GM23338 (cell line): Measurements from ENCODE around the gene ELN. TPM values are rescaled to one million over a fixed set of nuclear protein-coding genes. Genes with fewer than 3 reads are reported as not detected.

ENCODE experiments used
- ATAC-seq: fragments of 200-7000 bp; cut with Tn5 transposase; 3 replicates; pipeline ENCODE4 v1.9.1; 2020
- DNase-seq: peaks from one replicate; pipeline ENCODE4 v3.0.0-alpha.2; 2015; ENCODE audit warnings: low spot score
- H2AFZ ChIP-seq: fragments of 200-600 bp; sonication (generic); 2 replicates; pipeline ENCODE4 v1.8.0; 2016; ENCODE audit warnings: antibody characterized with exemption, mild to moderate bottlenecking, moderate library complexity
- H3F3A ChIP-seq: fragments of 200-600 bp; sonication (generic); replicated peaks from 2 replicates; pipeline ENCODE4 v1.8.0; 2017; ENCODE audit warnings: antibody characterized with exemption, mixed run types, low read depth
- H3K27ac ChIP-seq: fragments of 200-600 bp; sonication (generic); 2 replicates; pipeline ENCODE4 v1.6.1; 2016; ENCODE audit warnings: low read depth
- H3K27me3 ChIP-seq: fragments of 200-600 bp; sonication (generic); 2 replicates; pipeline ENCODE4 v1.8.0; 2016; ENCODE audit warnings: mild to moderate bottlenecking, mixed run types, moderate library complexity; ENCODE audit not compliant: insufficient read depth
- H3K36me3 ChIP-seq: fragments of 200-600 bp; sonication (generic); 2 replicates; pipeline ENCODE4 v1.8.0; 2016; ENCODE audit warnings: mild to moderate bottlenecking; ENCODE audit not compliant: insufficient read depth
- H3K4me1 ChIP-seq: fragments of 200-600 bp; sonication (generic); 2 replicates; pipeline ENCODE4 v1.8.0; 2016; ENCODE audit warnings: mild to moderate bottlenecking, moderate library complexity; ENCODE audit not compliant: insufficient read depth
- H3K4me2 ChIP-seq: fragments of 200-600 bp; sonication (generic); 2 replicates; pipeline ENCODE4 v1.7.1; 2017; ENCODE audit warnings: mixed run types
- H3K4me3 ChIP-seq: fragments of 200-600 bp; sonication (generic); 2 replicates; pipeline ENCODE4 v1.6.1; 2016; ENCODE audit warnings: mixed run types
- H3K79me2 ChIP-seq: fragments of 200-600 bp; sonication (generic); replicated peaks from 2 replicates; pipeline ENCODE4 v1.8.0; 2017; ENCODE audit warnings: mild to moderate bottlenecking; ENCODE audit not compliant: insufficient read depth
- H3K9me2 ChIP-seq: fragments of 200-600 bp; sonication (generic); 2 replicates; pipeline ENCODE4 v1.8.0; 2017; ENCODE audit not compliant: insufficient read depth
- H4K20me1 ChIP-seq: fragments of 200-600 bp; sonication (generic); replicated peaks from 2 replicates; pipeline ENCODE4 v1.8.0; 2017; ENCODE audit warnings: mild to moderate bottlenecking; ENCODE audit not compliant: insufficient read depth
- H3K27ac Mint-ChIP-seq: 2 replicates; pipeline ENCODE4 v1.8.0; 2020; ENCODE audit warnings: inconsistent platforms, mild to moderate bottlenecking, moderate library complexity, mixed read lengths
- H3K27me3 Mint-ChIP-seq: 3 replicates; pipeline ENCODE4 v1.8.0; 2022; ENCODE audit warnings: low read depth, mild to moderate bottlenecking, moderate library complexity, mixed read lengths, inconsistent platforms; ENCODE audit not compliant: insufficient read depth, poor library complexity
- H3K36me3 Mint-ChIP-seq: 3 replicates; pipeline ENCODE4 v1.8.0; 2021; ENCODE audit warnings: low read depth, mild to moderate bottlenecking, inconsistent platforms, moderate library complexity, mixed read lengths
- H3K4me1 Mint-ChIP-seq: 3 replicates; pipeline ENCODE4 v1.8.0; 2020; ENCODE audit warnings: mild to moderate bottlenecking, inconsistent platforms, mixed read lengths
- H3K4me3 Mint-ChIP-seq: 3 replicates; pipeline ENCODE4 v1.8.0; 2021; ENCODE audit warnings: moderate library complexity, mild to moderate bottlenecking, inconsistent platforms, mixed read lengths
- H3K9me3 Mint-ChIP-seq: 3 replicates; pipeline ENCODE4 v1.8.0; 2020; ENCODE audit warnings: moderate library complexity, mild to moderate bottlenecking, inconsistent platforms, mixed read lengths
- STAT1 ChIP-seq: IDR thresholded peaks from one replicate; pipeline ENCODE4 v1.6.1; 2016; ENCODE audit warnings: antibody characterized with exemption; ENCODE audit not compliant: unreplicated experiment
- polyA plus RNA-seq: library from polyadenylated mRNA; unstranded; fragments of >200 nt; fragmentation: Nextera tagmentation; extraction: Ambion mirVana; gene quantifications from 2 replicates; pipeline ENCODE4 v1.2.1, GENCODE V29; 2016
- total RNA-seq: library from RNA; depleted of rRNA; stranded (reverse); fragments of >200 nt; shearing (Covaris generic); gene quantifications from 2 replicates; pipeline ENCODE4 v1.2.3, GENCODE V29; 2014
- TF ChIP-seq, protein P1 (sequence below): fragments of 250-450 bp; sonication (Bioruptor Pico); IDR thresholded peaks from 2 replicates; pipeline ENCODE4 v1.5.0; 2020; ENCODE audit warnings: mild to moderate bottlenecking, moderate library complexity
- TF ChIP-seq, protein P2 (sequence below), 2 experiments: fragments of 200-600 bp in 1 of 2; sonication (generic) in 1 of 2; conservative IDR thresholded peaks; 2 replicates each; pipeline versions ENCODE4 v1.5.1 to v1.6.1; 2016 to 2017; ENCODE audit warnings: antibody characterized with exemption in 2 of 2, low read depth in 2 of 2, mild to moderate bottlenecking in 2 of 2, moderate library complexity in 1 of 2
- TF ChIP-seq, protein P3 (sequence below): IDR thresholded peaks from one replicate; pipeline ENCODE4 v1.6.1; 2018; ENCODE audit warnings: antibody characterized with exemption; ENCODE audit not compliant: unreplicated experiment

Gene ELN
- total and polyA plus RNA-seq, 2 experiments from 2014 or later, result 1.1 to 5.6 TPM

DNA sequence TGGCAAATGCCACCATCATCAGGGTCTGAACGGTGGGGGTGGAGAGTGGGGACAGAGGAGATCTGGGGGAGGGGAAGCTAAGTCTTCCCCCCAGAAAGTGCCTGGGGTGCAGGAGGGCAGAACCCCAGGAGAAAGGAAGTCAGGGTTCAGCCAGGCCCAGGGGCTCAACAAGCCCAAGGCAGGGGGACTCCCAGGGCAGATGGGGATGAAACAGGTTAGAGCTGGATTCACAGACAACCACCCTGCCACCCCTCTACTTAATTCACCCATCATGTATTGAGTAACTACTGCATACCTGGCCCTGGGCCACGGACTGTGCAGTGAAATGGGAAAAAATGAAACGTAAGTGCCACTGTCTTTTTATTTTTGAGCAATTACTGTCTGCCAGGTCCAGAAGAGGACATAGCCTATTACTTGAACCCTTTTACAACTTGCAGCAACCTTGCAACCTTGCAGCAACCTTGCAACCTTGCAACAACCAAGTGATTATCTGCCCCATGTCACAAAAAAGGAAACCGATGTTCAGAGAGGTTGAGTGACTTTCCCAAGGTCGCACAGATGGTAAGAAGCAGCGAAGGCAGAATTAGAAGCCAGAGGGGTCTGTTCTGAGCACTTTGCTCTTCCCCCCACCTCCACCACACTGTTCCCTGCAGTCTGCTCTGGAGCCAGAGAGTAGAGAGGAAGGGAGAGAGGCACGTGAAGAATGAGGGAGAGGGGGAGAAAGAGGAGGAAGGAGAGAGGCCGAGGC lies 4.8 kb downstream of the ELN start:
- H3K36me3 ChIP-seq, result no peaks in the 10 kb centered on the region
- no peaks in the 10 kb centered on the region for H3K9me2 ChIP-seq
- no peak overlapping the region for H3K4me3 ChIP-seq
- Mint-ChIP-seq H3K27ac (no peak overlapping the region), H3K36me3 (no peaks in the 10 kb centered on the region), H3K4me1 (peaks cover 36% of the 10 kb centered on the region), H3K9me3 (no peaks in the 10 kb centered on the region), H3K27me3 (peaks cover 14% of the 10 kb centered on the region), H3K4me3 (no peak overlapping the region; the same call in 2 of the 3 replicates)
- DNase-seq, result no peak
- peaks cover 14% of the 10 kb centered on the region; the same call in 1 of the 2 replicates for H3K4me1 ChIP-seq
- no peaks in the 10 kb centered on the region for H3K27me3 ChIP-seq
- ATAC-seq, result no peak
- no peak overlapping the region for H3K4me2 ChIP-seq
- TF ChIP-seq, protein P1, sequence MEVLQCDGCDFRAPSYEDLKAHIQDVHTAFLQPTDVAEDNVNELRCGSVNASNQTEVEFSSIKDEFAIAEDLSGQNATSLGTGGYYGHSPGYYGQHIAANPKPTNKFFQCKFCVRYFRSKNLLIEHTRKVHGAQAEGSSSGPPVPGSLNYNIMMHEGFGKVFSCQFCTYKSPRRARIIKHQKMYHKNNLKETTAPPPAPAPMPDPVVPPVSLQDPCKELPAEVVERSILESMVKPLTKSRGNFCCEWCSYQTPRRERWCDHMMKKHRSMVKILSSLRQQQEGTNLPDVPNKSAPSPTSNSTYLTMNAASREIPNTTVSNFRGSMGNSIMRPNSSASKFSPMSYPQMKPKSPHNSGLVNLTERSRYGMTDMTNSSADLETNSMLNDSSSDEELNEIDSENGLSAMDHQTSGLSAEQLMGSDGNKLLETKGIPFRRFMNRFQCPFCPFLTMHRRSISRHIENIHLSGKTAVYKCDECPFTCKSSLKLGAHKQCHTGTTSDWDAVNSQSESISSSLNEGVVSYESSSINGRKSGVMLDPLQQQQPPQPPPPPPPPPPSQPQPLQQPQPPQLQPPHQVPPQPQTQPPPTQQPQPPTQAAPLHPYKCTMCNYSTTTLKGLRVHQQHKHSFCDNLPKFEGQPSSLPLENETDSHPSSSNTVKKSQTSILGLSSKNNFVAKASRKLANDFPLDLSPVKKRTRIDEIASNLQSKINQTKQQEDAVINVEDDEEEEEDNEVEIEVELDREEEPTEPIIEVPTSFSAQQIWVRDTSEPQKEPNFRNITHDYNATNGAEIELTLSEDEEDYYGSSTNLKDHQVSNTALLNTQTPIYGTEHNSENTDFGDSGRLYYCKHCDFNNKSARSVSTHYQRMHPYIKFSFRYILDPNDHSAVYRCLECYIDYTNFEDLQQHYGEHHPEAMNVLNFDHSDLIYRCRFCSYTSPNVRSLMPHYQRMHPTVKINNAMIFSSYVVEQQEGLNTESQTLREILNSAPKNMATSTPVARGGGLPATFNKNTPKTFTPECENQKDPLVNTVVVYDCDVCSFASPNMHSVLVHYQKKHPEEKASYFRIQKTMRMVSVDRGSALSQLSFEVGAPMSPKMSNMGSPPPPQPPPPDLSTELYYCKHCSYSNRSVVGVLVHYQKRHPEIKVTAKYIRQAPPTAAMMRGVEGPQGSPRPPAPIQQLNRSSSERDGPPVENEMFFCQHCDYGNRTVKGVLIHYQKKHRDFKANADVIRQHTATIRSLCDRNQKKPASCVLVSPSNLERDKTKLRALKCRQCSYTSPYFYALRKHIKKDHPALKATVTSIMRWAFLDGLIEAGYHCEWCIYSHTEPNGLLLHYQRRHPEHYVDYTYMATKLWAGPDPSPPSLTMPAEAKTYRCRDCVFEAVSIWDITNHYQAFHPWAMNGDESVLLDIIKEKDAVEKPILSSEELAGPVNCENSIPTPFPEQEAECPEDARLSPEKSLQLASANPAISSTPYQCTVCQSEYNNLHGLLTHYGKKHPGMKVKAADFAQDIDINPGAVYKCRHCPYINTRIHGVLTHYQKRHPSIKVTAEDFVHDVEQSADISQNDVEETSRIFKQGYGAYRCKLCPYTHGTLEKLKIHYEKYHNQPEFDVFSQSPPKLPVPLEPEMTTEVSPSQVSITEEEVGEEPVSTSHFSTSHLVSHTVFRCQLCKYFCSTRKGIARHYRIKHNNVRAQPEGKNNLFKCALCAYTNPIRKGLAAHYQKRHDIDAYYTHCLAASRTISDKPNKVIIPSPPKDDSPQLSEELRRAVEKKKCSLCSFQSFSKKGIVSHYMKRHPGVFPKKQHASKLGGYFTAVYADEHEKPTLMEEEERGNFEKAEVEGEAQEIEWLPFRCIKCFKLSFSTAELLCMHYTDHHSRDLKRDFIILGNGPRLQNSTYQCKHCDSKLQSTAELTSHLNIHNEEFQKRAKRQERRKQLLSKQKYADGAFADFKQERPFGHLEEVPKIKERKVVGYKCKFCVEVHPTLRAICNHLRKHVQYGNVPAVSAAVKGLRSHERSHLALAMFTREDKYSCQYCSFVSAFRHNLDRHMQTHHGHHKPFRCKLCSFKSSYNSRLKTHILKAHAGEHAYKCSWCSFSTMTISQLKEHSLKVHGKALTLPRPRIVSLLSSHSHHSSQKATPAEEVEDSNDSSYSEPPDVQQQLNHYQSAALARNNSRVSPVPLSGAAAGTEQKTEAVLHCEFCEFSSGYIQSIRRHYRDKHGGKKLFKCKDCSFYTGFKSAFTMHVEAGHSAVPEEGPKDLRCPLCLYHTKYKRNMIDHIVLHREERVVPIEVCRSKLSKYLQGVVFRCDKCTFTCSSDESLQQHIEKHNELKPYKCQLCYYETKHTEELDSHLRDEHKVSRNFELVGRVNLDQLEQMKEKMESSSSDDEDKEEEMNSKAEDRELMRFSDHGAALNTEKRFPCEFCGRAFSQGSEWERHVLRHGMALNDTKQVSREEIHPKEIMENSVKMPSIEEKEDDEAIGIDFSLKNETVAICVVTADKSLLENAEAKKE, result no peak
- TF ChIP-seq, protein P2, sequence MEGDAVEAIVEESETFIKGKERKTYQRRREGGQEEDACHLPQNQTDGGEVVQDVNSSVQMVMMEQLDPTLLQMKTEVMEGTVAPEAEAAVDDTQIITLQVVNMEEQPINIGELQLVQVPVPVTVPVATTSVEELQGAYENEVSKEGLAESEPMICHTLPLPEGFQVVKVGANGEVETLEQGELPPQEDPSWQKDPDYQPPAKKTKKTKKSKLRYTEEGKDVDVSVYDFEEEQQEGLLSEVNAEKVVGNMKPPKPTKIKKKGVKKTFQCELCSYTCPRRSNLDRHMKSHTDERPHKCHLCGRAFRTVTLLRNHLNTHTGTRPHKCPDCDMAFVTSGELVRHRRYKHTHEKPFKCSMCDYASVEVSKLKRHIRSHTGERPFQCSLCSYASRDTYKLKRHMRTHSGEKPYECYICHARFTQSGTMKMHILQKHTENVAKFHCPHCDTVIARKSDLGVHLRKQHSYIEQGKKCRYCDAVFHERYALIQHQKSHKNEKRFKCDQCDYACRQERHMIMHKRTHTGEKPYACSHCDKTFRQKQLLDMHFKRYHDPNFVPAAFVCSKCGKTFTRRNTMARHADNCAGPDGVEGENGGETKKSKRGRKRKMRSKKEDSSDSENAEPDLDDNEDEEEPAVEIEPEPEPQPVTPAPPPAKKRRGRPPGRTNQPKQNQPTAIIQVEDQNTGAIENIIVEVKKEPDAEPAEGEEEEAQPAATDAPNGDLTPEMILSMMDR (conservative IDR thresholded peaks at IDR 0.05; ENCODE audit: low read depth in 2 of 2), result no peak
- no peak for TF ChIP-seq STAT1
- TF ChIP-seq, protein P3, sequence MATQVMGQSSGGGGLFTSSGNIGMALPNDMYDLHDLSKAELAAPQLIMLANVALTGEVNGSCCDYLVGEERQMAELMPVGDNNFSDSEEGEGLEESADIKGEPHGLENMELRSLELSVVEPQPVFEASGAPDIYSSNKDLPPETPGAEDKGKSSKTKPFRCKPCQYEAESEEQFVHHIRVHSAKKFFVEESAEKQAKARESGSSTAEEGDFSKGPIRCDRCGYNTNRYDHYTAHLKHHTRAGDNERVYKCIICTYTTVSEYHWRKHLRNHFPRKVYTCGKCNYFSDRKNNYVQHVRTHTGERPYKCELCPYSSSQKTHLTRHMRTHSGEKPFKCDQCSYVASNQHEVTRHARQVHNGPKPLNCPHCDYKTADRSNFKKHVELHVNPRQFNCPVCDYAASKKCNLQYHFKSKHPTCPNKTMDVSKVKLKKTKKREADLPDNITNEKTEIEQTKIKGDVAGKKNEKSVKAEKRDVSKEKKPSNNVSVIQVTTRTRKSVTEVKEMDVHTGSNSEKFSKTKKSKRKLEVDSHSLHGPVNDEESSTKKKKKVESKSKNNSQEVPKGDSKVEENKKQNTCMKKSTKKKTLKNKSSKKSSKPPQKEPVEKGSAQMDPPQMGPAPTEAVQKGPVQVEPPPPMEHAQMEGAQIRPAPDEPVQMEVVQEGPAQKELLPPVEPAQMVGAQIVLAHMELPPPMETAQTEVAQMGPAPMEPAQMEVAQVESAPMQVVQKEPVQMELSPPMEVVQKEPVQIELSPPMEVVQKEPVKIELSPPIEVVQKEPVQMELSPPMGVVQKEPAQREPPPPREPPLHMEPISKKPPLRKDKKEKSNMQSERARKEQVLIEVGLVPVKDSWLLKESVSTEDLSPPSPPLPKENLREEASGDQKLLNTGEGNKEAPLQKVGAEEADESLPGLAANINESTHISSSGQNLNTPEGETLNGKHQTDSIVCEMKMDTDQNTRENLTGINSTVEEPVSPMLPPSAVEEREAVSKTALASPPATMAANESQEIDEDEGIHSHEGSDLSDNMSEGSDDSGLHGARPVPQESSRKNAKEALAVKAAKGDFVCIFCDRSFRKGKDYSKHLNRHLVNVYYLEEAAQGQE, result no peak
- H4K20me1 ChIP-seq, result no peaks in the 10 kb centered on the region
- H3K27ac ChIP-seq, result no peak overlapping the region
- no peak overlapping the region for H2AFZ ChIP-seq
- no peaks in the 10 kb centered on the region for H3K79me2 ChIP-seq
- H3F3A ChIP-seq, result no peaks in the 10 kb centered on the region
